ENCODE measurements around the gene JDP2. TPM values are rescaled to one million over a fixed set of nuclear protein-coding genes. Genes with fewer than 3 reads are reported as not detected.

The JDP2 gene
- total RNA-seq, 1 experiment from 2014 or later, result 22.8 TPM

DNA sequence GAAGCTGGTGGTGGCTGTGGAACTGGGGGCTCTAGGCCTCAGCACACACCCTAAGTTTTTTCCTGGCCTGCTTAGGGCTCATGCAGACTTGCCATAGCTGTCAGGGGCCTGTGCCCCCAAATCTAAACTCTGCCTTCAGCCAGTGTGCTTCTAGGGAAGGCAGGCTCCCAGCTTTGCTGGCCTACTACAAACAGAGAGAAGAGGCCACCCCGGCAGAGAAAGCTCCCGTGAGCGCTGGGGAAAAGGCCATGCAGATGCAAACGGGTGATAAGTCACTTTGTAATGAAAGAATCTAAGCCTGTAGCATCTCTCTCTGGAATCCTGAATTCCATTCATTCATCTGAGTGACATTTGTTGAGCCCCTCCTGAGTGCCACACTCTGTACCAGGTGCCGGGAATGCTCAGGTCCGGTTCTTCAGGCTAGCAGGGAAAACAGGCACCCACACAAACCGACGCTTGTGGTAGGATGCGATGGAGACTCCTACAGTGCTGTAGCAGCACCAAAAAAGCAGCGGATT, 29.9 kb downstream of the JDP2 start:
- Mint-ChIP-seq H3K4me1 (peaks cover 56 to 64% of the 10 kb centered on the region in 2 experiments), H3K27ac (peak overlapping the region; percentile 71 to 96 (median 85); a peak in 6 of 7 replicates)
- WGBS (ENCODE audit: extremely low coverage, insufficient read length, low lambda C conversion rate), result no CpG with 5 or more reads among the region's 10 CpGs

More for the DNA sequence above, 29.9 kb downstream of the JDP2 start:
- Histone ChIP-seq H3K27me3 (ENCODE audit: insufficient read depth, low read length) (no peaks in the 10 kb centered on the region), H3K4ac (ENCODE audit: low read depth, low read length) (no peak overlapping the region), H3K23me2 (ENCODE audit: insufficient read length, low read depth, low read length, poor library complexity, severe bottlenecking) (no peaks in the 10 kb centered on the region), H4K20me1 (ENCODE audit: control insufficient read depth, insufficient read depth, insufficient read length) (no peaks in the 10 kb centered on the region), H2BK15ac (ENCODE audit: low read depth, low read length) (no peak overlapping the region), H2BK20ac (ENCODE audit: low read depth, low read length, poor library complexity, severe bottlenecking) (no peak overlapping the region), H4K91ac (ENCODE audit: insufficient read length, low read depth, low read length) (no peak overlapping the region), H3K9ac (ENCODE audit: extremely low read depth, insufficient read length, low read length) (no peak overlapping the region), H2BK12ac (ENCODE audit: insufficient read length, low read depth, low read length) (no peak overlapping the region), H3K23ac (ENCODE audit: insufficient read length, low read depth, low read length) (no peak overlapping the region), H3K27ac (ENCODE audit: insufficient read length, low read depth, low read length) (no peak overlapping the region), H2BK5ac (ENCODE audit: insufficient read length, low read length) (no peak overlapping the region), H3K4me2 (ENCODE audit: insufficient read depth, insufficient read length, low read length) (no peak overlapping the region), H3K9me3 (ENCODE audit: control insufficient read depth, low read depth, low read length) (no peaks in the 10 kb centered on the region), H3K14ac (ENCODE audit: insufficient read depth, low read length) (peak overlapping the region; percentile 68), H3K56ac (ENCODE audit: insufficient read length, low read depth, low read length) (no peak overlapping the region), H3T11ph (ENCODE audit: low read length) (no peak overlapping the region), H2AK5ac (ENCODE audit: insufficient read length, low read length) (no peak overlapping the region), H2BK120ac (ENCODE audit: low read depth, low read length, poor library complexity, severe bottlenecking) (no peak overlapping the region), H4K5ac (ENCODE audit: insufficient read length, low read depth, low read length) (no peak overlapping the region), H3K18ac (ENCODE audit: insufficient read length, low read depth, low read length) (no peak overlapping the region), H4K8ac (replicated peaks; ENCODE audit: insufficient read length, low read depth, low read length) (no peak overlapping the region), H3K4me1 (ENCODE audit: insufficient read depth, low read length) (peaks cover 3% of the 10 kb centered on the region; the same call in 1 of the 2 replicates), H2AFZ (ENCODE audit: low read length) (no peak overlapping the region), H3K79me2 (ENCODE audit: insufficient read depth, low read length) (peaks cover 2% of the 10 kb centered on the region; the same call in 1 of the 2 replicates), H3K79me1 (ENCODE audit: insufficient read depth, low read depth, low read length, poor library complexity, severe bottlenecking) (no peaks in the 10 kb centered on the region)
- no peaks in the 10 kb centered on the region for H3K27me3 Mint-ChIP-seq (ENCODE audit: low read depth)
- no peak overlapping the region for H3K4me3 Mint-ChIP-seq
- no peaks in the 10 kb centered on the region for H3K9me3 Mint-ChIP-seq
- H3K36me3 Mint-ChIP-seq (ENCODE audit: insufficient read depth in 1 of 3, low read depth in 3 of 3), result peaks cover 0 to 23% (median 18%) of the 10 kb centered on the region in 3 experiments; a peak in 5 of 7 replicates
- TF ChIP-seq CTCF (conservative IDR thresholded peaks at IDR 0.05), result no peak
- no peak for DNase-seq
